Islet precursor cell (in vitro differentiated cells): ENCODE results near the gene ING5.
A peak's percentile ranks its signal among the peaks of the same experiment; 100 is the strongest.
"Not testable (repeated sequence)": the region's sequence is repeated elsewhere in the genome, so short reads cannot be mapped to it uniquely, and the experiment has no call there.

Experiments
- DNase-seq: peaks from one replicate; pipeline ENCODE4 v3.0.0-alpha.2; 2018

The ING5 gene

GRCh38 chr2:241701399-241702154, at the start of gene ING5:
TSS of gene ING5 (plus strand) at chr2:241702039. CDS start at chr2:241702066, 27 bp downstream.
- DNase-seq: peak; percentile 97

GRCh38 chr2:241652142-241652541, 49.7 kb upstream of the ING5 start:
- DNase-seq: no peak

- DNase-seq: no peak
Observed at GRCh38 chr2:241652722-241653121, 49.1 kb upstream of the ING5 start.

GRCh38 chr2:241653210-241653750, 48.6 kb upstream of the ING5 start:
- DNase-seq: no peak

- no peak for DNase-seq
Observed at GRCh38 chr2:241654551-241654950, 47.3 kb upstream of the ING5 start.

- no peak for DNase-seq
Observed at GRCh38 chr2:241655516-241656189, 46.2 kb upstream of the ING5 start.

GRCh38 chr2:241656190-241656741, 45.6 kb upstream of the ING5 start:
- DNase-seq: no peak

- DNase-seq: no peak
Observed at GRCh38 chr2:241657786-241658254, 44.0 kb upstream of the ING5 start.

- no peak for DNase-seq
Observed at GRCh38 chr2:241658296-241658695, 43.5 kb upstream of the ING5 start.

- peak; percentile 81 for DNase-seq
Observed at GRCh38 chr2:241659150-241659739, 42.6 kb upstream of the ING5 start.

GRCh38 chr2:241660593-241661213, 41.1 kb upstream of the ING5 start:
- no peak for DNase-seq

- not testable (repeated sequence) for DNase-seq
Observed at GRCh38 chr2:241662731-241663130, 39.1 kb upstream of the ING5 start.

GRCh38 chr2:241665731-241666440, 36.0 kb upstream of the ING5 start:
- no peak for DNase-seq

GRCh38 chr2:241666627-241667400, 35.0 kb upstream of the ING5 start:
- DNase-seq: no peak

GRCh38 chr2:241668354-241668753, 33.5 kb upstream of the ING5 start:
- DNase-seq: no peak

GRCh38 chr2:241668839-241669238, 33.0 kb upstream of the ING5 start:
- DNase-seq: no peak

- DNase-seq: no peak
Observed at GRCh38 chr2:241670333-241671110, 31.3 kb upstream of the ING5 start.

- no peak for DNase-seq
Observed at GRCh38 chr2:241671457-241672240, 30.2 kb upstream of the ING5 start.
